ENCODE results near the gene OR8H2.
"Not testable (repeated sequence)": the region's sequence is repeated elsewhere in the genome, so short reads cannot be mapped to it uniquely, and the experiment has no call there.

Gene OR8H2

GRCh38 chr11:56103210-56103737 is at the start of gene OR8H2:
Gene OR8H2, plus strand, starts transcription at chr11:56103687. Its CDS starts 1,356 bp downstream, at chr11:56105043.
- no peak for DNase-seq

GRCh38 chr11:56056366-56056765 is 47.1 kb upstream of the OR8H2 start:
- not testable (repeated sequence) for DNase-seq

- not testable (repeated sequence) for DNase-seq
These were observed 45.7 kb upstream of the OR8H2 start for GRCh38 chr11:56057661-56058237.

- not testable (repeated sequence) for DNase-seq
These were observed 45.2 kb upstream of the OR8H2 start for GRCh38 chr11:56058260-56058780.

GRCh38 chr11:56066980-56067379 is 36.5 kb upstream of the OR8H2 start:
- DNase-seq, result no peak

- DNase-seq, result no peak
These were observed 13.8 kb upstream of the OR8H2 start for GRCh38 chr11:56089697-56090096.

- no peak for DNase-seq
These were observed 10.5 kb upstream of the OR8H2 start, which contains the start of gene OR8I2 for GRCh38 chr11:56093008-56093407. Gene OR8I2, plus strand, starts transcription at chr11:56093308. Its CDS starts 0 bp downstream, at chr11:56093308.

- DNase-seq, result no peak
These were observed 18.6 kb downstream of the OR8H2 start, which contains the start of gene OR8H3 for GRCh38 chr11:56122073-56122472. Gene OR8H3, plus strand, starts transcription at chr11:56122373. Its CDS starts 0 bp downstream, at chr11:56122373.

- DNase-seq, result no peak
These were observed 36.7 kb downstream of the OR8H2 start, which contains the start of gene OR8J3 for GRCh38 chr11:56140151-56140661. Gene OR8J3, minus strand, starts transcription at chr11:56140201. Its CDS starts 2,483 bp downstream, at chr11:56137718.

- DNase-seq, result not testable (repeated sequence)
These were observed 40.2 kb downstream of the OR8H2 start for GRCh38 chr11:56143681-56144080.

- DNase-seq, result no peak
These were observed 47.9 kb downstream of the OR8H2 start for GRCh38 chr11:56151376-56151775.

- DNase-seq, result no peak
These were observed 48.8 kb downstream of the OR8H2 start for GRCh38 chr11:56152333-56152732.

Data from stimulated activated CD4-positive, alpha-beta T cell treated with anti-CD3 and anti-CD28 coated beads, Interleukin-2, amount 100 ng/mL, for 48 hours (primary cell).